Measurements from ENCODE around the gene SCUBE1. TPM values are rescaled to one million over a fixed set of nuclear protein-coding genes. Genes with fewer than 3 reads are reported as not detected.

SCUBE1 gene
- total and polyA plus RNA-seq, 3 donors from 2014 or later, result 11.0 to 28.9 (median 23.5) TPM

- no peak for TF ChIP-seq POLR2A (IDR thresholded peaks at IDR 0.05)
- no peak for TF ChIP-seq CTCF (IDR thresholded peaks at IDR 0.05)
- Histone ChIP-seq H3K36me3 (ENCODE audit: low read depth, missing control alignments) (no peaks in the 10 kb centered on the region), H3K4me1 (peaks cover 16% of the 10 kb centered on the region), H3K4me3 (no peak overlapping the region), H3K9me3 (no peaks in the 10 kb centered on the region), H3K27ac (no peak overlapping the region), H3K27me3 (no peaks in the 10 kb centered on the region)
- WGBS, 2 donors, result 86 to 91% methylated on average over 7 to 13 of the region's 13 CpGs
- no peak for DNase-seq
- intact Hi-C loops (cut with DNase I; ENCODE audit: low total_unique reads), result no loop called here
Measured at GRCh38 chr22:43200555-43200954, 142.6 kb downstream of the SCUBE1 start.

GRCh38 chr22:43200031-43200430 lies 143.1 kb downstream of the SCUBE1 start:
- DNase-seq, result no peak
- H3K4me3 ChIP-seq, result no peak overlapping the region
- no peak overlapping the region for H3K27ac ChIP-seq
- intact Hi-C loops (cut with DNase I; ENCODE audit: low total_unique reads), result no loop called here
- WGBS, 2 donors, result 87 to 88% methylated on average over 17 of the region's 17 CpGs
- H3K27me3 ChIP-seq, result no peaks in the 10 kb centered on the region
- H3K9me3 ChIP-seq, result no peaks in the 10 kb centered on the region
- TF ChIP-seq CTCF (IDR thresholded peaks at IDR 0.05), result no peak
- no peak for TF ChIP-seq POLR2A (IDR thresholded peaks at IDR 0.05)
- H3K36me3 ChIP-seq (ENCODE audit: low read depth, missing control alignments), result no peaks in the 10 kb centered on the region
- peaks cover 16% of the 10 kb centered on the region for H3K4me1 ChIP-seq

- 78 to 82% methylated on average over 11 of the region's 11 CpGs for WGBS, 2 donors
- H3K4me3 ChIP-seq, result no peak overlapping the region
- TF ChIP-seq POLR2A (IDR thresholded peaks at IDR 0.05) (no peak), CTCF (IDR thresholded peaks at IDR 0.05) (no peak)
- no peak for DNase-seq
- intact Hi-C loops (cut with DNase I; ENCODE audit: low total_unique reads), result no loop called here
- H3K36me3 ChIP-seq (ENCODE audit: low read depth, missing control alignments), result no peaks in the 10 kb centered on the region
- peaks cover 16% of the 10 kb centered on the region for H3K4me1 ChIP-seq
- no peaks in the 10 kb centered on the region for H3K9me3 ChIP-seq
- H3K27me3 ChIP-seq, result no peaks in the 10 kb centered on the region
- no peak overlapping the region for H3K27ac ChIP-seq
Measured at GRCh38 chr22:43199541-43199940, 143.6 kb downstream of the SCUBE1 start.

- no peaks in the 10 kb centered on the region for H3K9me3 ChIP-seq
- intact Hi-C loops (cut with DNase I; ENCODE audit: low total_unique reads), result no loop called here
- H3K36me3 ChIP-seq (ENCODE audit: low read depth, missing control alignments), result no peaks in the 10 kb centered on the region
- H3K4me3 ChIP-seq, result no peak overlapping the region
- DNase-seq, result no peak
- TF ChIP-seq CTCF (IDR thresholded peaks at IDR 0.05), result no peak
- TF ChIP-seq POLR2A (IDR thresholded peaks at IDR 0.05), result no peak
- peaks cover 15% of the 10 kb centered on the region for H3K4me1 ChIP-seq
- H3K27ac ChIP-seq, result no peak overlapping the region
- H3K27me3 ChIP-seq, result no peaks in the 10 kb centered on the region
- 72 to 74% methylated on average over 9 of the region's 9 CpGs for WGBS, 2 donors
Measured at GRCh38 chr22:43198936-43199335, 144.2 kb downstream of the SCUBE1 start.

GRCh38 chr22:43198126-43198525 lies 145.0 kb downstream of the SCUBE1 start:
- no peak for TF ChIP-seq POLR2A (IDR thresholded peaks at IDR 0.05)
- TF ChIP-seq CTCF (IDR thresholded peaks at IDR 0.05), result no peak
- Histone ChIP-seq H3K9me3 (no peaks in the 10 kb centered on the region), H3K36me3 (ENCODE audit: low read depth, missing control alignments) (no peaks in the 10 kb centered on the region), H3K4me1 (peaks cover 12% of the 10 kb centered on the region), H3K27ac (no peak overlapping the region), H3K4me3 (no peak overlapping the region), H3K27me3 (no peaks in the 10 kb centered on the region)
- WGBS, 2 donors, result 82 to 93% methylated on average over 3 to 5 of the region's 5 CpGs
- intact Hi-C loops (cut with DNase I; ENCODE audit: low total_unique reads), result no loop called here
- no peak for DNase-seq
